Measurements from ENCODE around the gene UBE2J2.

DNA sequence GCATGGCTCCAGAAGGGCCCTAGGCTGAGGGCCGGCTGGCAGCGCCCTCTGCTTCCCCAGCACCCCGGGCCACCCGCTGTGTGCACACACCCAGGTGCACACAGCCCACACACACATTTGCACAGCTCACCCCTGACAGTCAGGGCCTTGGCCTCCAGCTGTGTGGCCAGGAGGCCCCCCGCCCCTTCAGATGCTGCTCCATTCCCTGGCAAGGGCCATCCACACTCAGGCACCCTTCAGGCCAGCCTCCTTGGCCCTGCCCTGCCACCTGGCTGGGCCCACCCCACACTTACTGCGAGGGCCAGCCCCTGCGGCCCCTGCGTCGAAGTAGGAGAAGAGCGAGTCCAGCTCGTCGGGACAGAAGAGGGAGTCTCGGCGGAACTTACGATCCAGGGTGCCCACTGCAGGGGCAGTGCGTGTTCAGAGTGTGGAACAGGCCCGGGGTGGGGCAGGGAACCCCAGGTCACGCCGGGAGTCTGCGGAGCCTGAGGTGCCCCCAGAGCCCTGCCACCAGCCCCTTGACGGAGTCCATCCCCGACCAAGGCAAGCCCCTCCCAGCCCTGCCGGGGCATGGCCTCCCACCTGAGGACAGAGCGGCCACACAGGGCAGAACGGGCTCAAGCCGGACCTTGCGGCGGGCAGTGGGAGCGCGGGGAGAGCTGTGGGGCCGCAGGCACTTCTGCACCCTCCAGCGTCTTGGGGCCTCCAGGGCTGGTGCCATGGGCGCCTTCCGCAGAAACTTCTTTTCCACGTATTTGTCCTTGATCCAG, 21.7 kb upstream of the UBE2J2 start:
- TF ChIP-seq CTCF (IDR thresholded peaks at IDR 0.05), result no peak
- no peak for TF ChIP-seq POLR2A (IDR thresholded peaks at IDR 0.05)
